Psoas muscle (tissue), 8 donors: Measurements from ENCODE around the gene USF1. TPM values are rescaled to one million over a fixed set of nuclear protein-coding genes. Genes with fewer than 3 reads are reported as not detected.

ENCODE experiments used
- ATAC-seq, 4 donors: fragments of 200-7000 bp; cut with Tn5 transposase; one replicate each; pipeline ENCODE4 v1.9.1; 2020; ENCODE audit warnings: moderate library complexity in 3 of 4, mild to moderate bottlenecking in 2 of 4
- DNase-seq, 2 donors: peaks; one replicate each; pipeline ENCODE4 v3.0.0-alpha.2; 2020
- H3K27ac ChIP-seq: fragments of 200-600 bp; one replicate; pipeline ENCODE4 v1.8.0; 2022
- H3K27me3 ChIP-seq, 3 donors: fragments of 200-600 bp in 1 of 3; one replicate each; pipeline versions ENCODE4 v1.6.1 to v1.8.0; 2013 to 2022; ENCODE audit warnings: low read length in 2 of 3, mild to moderate bottlenecking in 2 of 3, moderate library complexity in 1 of 3; ENCODE audit not compliant: insufficient read depth in 3 of 3
- H3K36me3 ChIP-seq, 2 donors: fragments of 200-600 bp in 1 of 2; one replicate each; pipeline versions ENCODE4 v1.6.1 to v1.8.0; 2013 to 2022; ENCODE audit warnings: low read depth in 1 of 2, mild to moderate bottlenecking in 1 of 2, moderate library complexity in 1 of 2; ENCODE audit not compliant: insufficient read depth in 1 of 2
- H3K4me1 ChIP-seq: fragments of 200-600 bp; one replicate; pipeline ENCODE4 v1.8.0; 2022
- H3K4me3 ChIP-seq: fragments of 200-600 bp; one replicate; pipeline ENCODE4 v1.8.0; 2022; ENCODE audit warnings: mild to moderate bottlenecking
- H3K9me3 ChIP-seq: fragments of 200-600 bp; one replicate; pipeline ENCODE4 v1.8.0; 2022
- CTCF ChIP-seq: fragments of 200-600 bp; IDR thresholded peaks from one replicate; pipeline ENCODE4 v1.8.0; 2022; ENCODE audit warnings: antibody characterized with exemption
- WGBS, 3 donors: extraction: QIAGEN DNeasy Blood & Tissue Kit; methylation state at CpG; one replicate each; pipeline versions ENCODE4 v1.1.6 to v1.1.7; 2013; 5-methylcytosine and 5-hydroxymethylcytosine counted together
- intact Hi-C, 2 donors: fragments of 100-400 bp; cut with DNase I; formaldehyde crosslinking; loops; one replicate each; pipeline versions ENCODE4 v1.11.0 to v1.14.2; 2022
- polyA plus RNA-seq, 3 donors: library from polyadenylated mRNA; stranded (reverse); fragments of 200-250 nt; gene quantifications; one replicate each; pipeline ENCODE4 v1.2.3, GENCODE V29; 2013
- total RNA-seq, 4 donors: library from RNA; stranded (reverse); fragmentation: NEBNext Ultra II Directional in 2 of 4; extraction: Animal tissue kit (Norgen Biotek cat#: 25700) in 2 of 4; gene quantifications; one replicate each; pipeline versions ENCODE4 v1.2.1 to v1.2.4, GENCODE V29; 2021 to 2023
- donor health status: healthy with polysubstance abuse.
- donor health status: DM: no; HTN: no; CAD: no; lungs with moderate emphysema.
- donor health status: Bipolar disorder and iron deficiency.
- donor health status: healthy.
- donor health status: DM: yes; HTN: yes; CAD: no.
- donor health status: DM: no; HTN: no; CAD: no.
- donor health status: DM: no; HTN: no; CAD: no.
- donor health status: DM: yes; HTN: yes; CAD: no.

USF1 gene
- total and polyA plus RNA-seq, 7 donors, result 29.8 to 68.1 (median 40.0) TPM

GRCh38 chr1:161089251-161089924 is 43.6 kb upstream of the USF1 start, which contains the start of gene NECTIN4:
NECTIN4 (minus strand) TSS chr1:161089558; CDS start chr1:161089296, 262 bp downstream.
- H3K9me3 ChIP-seq, result no peaks in the 10 kb centered on the region
- no peak within 1 kb of the TSS for H3K4me3 ChIP-seq
- no peaks in the 10 kb centered on the region for H3K27me3 ChIP-seq
- intact Hi-C loops, result no loop called here
- WGBS, 3 donors, result 66 to 69% (median 69%) methylated on average over 20 to 22 of the region's 22 CpGs
- TF ChIP-seq CTCF, result no peak
- H3K27ac ChIP-seq, result no peak within 1 kb of the TSS
- H3K36me3 ChIP-seq, result no peaks in the 10 kb centered on the region
- H3K4me1 ChIP-seq, result no peaks in the 10 kb centered on the region
- DNase-seq (peak in 1 of 2 donors; percentile 44), ATAC-seq (no peak)

- ATAC-seq, result no peak
- DNase-seq, result peak in 1 of 2 donors; percentile 26
- intact Hi-C loops, result no loop called here
These were observed 42.9 kb upstream of the USF1 start for GRCh38 chr1:161088587-161089110.

GRCh38 chr1:161086457-161086856 is 40.7 kb upstream of the USF1 start:
- 54 to 65% (median 60%) methylated on average over 4 of the region's 4 CpGs for WGBS, 3 donors

More at GRCh38 chr1:161088587-161089110, 42.9 kb upstream of the USF1 start:
- Histone ChIP-seq H3K4me1 (no peaks in the 10 kb centered on the region), H3K36me3 (no peaks in the 10 kb centered on the region), H3K27ac (no peak overlapping the region), H3K4me3 (no peak overlapping the region), H3K27me3 (no peaks in the 10 kb centered on the region), H3K9me3 (no peaks in the 10 kb centered on the region)
- WGBS, 3 donors, result 76 to 87% (median 80%) methylated on average over 3 of the region's 3 CpGs
- no peak for TF ChIP-seq CTCF

GRCh38 chr1:161085165-161085564 is 39.4 kb upstream of the USF1 start:
- ATAC-seq (no peak), DNase-seq (no peak)
- no peak overlapping the region for H3K27ac ChIP-seq
- no peaks in the 10 kb centered on the region for H3K9me3 ChIP-seq
- no peaks in the 10 kb centered on the region for H3K27me3 ChIP-seq
- no peak for TF ChIP-seq CTCF
- 57 to 69% (median 65%) methylated on average over 2 of the region's 2 CpGs for WGBS, 3 donors
- H3K36me3 ChIP-seq, result no peaks in the 10 kb centered on the region
- H3K4me3 ChIP-seq, result no peak overlapping the region
- H3K4me1 ChIP-seq, result no peaks in the 10 kb centered on the region
- intact Hi-C loops, result no loop called here

More at GRCh38 chr1:161086457-161086856, 40.7 kb upstream of the USF1 start:
- no peaks in the 10 kb centered on the region for H3K27me3 ChIP-seq
- no peak overlapping the region for H3K27ac ChIP-seq
- intact Hi-C loops, result no loop called here
- DNase-seq, result no peak
- no peaks in the 10 kb centered on the region for H3K36me3 ChIP-seq
- H3K9me3 ChIP-seq, result no peaks in the 10 kb centered on the region
- TF ChIP-seq CTCF, result no peak
- H3K4me3 ChIP-seq, result no peak overlapping the region
- no peak for ATAC-seq
- H3K4me1 ChIP-seq, result no peaks in the 10 kb centered on the region
